Activated CD4-positive, alpha-beta T cell treated with anti-CD3 and anti-CD28 coated beads, Interleukin-2, amount 50 U/mL, for 24 hours (primary cell): ENCODE data around the gene TDP1.
"Not testable (repeated sequence)": the region's sequence is repeated elsewhere in the genome, so short reads cannot be mapped to it uniquely, and the experiment has no call there.

Experiments
- DNase-seq, 2 donors: peaks; one replicate each; pipeline ENCODE4 v3.0.0-alpha.2; 2020; ENCODE audit warnings: low read depth in 1 of 2, low spot score in 1 of 2

The TDP1 gene

GRCh38 chr14:89988787-89989186, 33.1 kb downstream of the TDP1 start:
- DNase-seq: no peak

- no peak for DNase-seq
These were observed 34.5 kb downstream of the TDP1 start for GRCh38 chr14:89990218-89990617.

GRCh38 chr14:89990623-89991275, 35.0 kb downstream of the TDP1 start:
- no peak for DNase-seq

- no peak for DNase-seq
These were observed 36.5 kb downstream of the TDP1 start for GRCh38 chr14:89992273-89992672.

- no peak for DNase-seq
These were observed 41.2 kb downstream of the TDP1 start for GRCh38 chr14:89996963-89997362.

GRCh38 chr14:90000935-90001334, 45.2 kb downstream of the TDP1 start:
- no peak for DNase-seq

GRCh38 chr14:90003526-90004307, 48.0 kb downstream of the TDP1 start:
- no peak for DNase-seq

- DNase-seq: no peak
These were observed 49.7 kb downstream of the TDP1 start for GRCh38 chr14:90005441-90005840.

- no peak for DNase-seq
These were observed 50.3 kb downstream of the TDP1 start for GRCh38 chr14:90005939-90006530.

GRCh38 chr14:90017371-90017770, 61.6 kb downstream of the TDP1 start:
- DNase-seq: no peak

- no peak for DNase-seq
These were observed 64.2 kb downstream of the TDP1 start for GRCh38 chr14:90019824-90020523.

GRCh38 chr14:90023176-90023896, 67.6 kb downstream of the TDP1 start:
- no peak for DNase-seq

- DNase-seq: no peak
These were observed 69.2 kb downstream of the TDP1 start for GRCh38 chr14:90024910-90025309.

GRCh38 chr14:90026608-90027007, 70.9 kb downstream of the TDP1 start:
- DNase-seq: not testable (repeated sequence)

- DNase-seq: no peak
These were observed 72.1 kb downstream of the TDP1 start for GRCh38 chr14:90027842-90028241.

- DNase-seq: no peak
These were observed 78.4 kb downstream of the TDP1 start for GRCh38 chr14:90034156-90034555.

GRCh38 chr14:90034835-90035525, 79.3 kb downstream of the TDP1 start:
- no peak for DNase-seq

GRCh38 chr14:90039253-90040010, 83.7 kb downstream of the TDP1 start:
- no peak for DNase-seq

GRCh38 chr14:90040411-90040810, 84.7 kb downstream of the TDP1 start:
- no peak for DNase-seq
